GM12801 (cell line): ENCODE data around the gene PRR36.

ENCODE experiments used
- CTCF ChIP-seq: IDR thresholded peaks from one replicate; pipeline ENCODE4 v1.5.1; 2011; ENCODE audit warnings: control low read depth; ENCODE audit not compliant: insufficient read length; ENCODE audit errors: extremely low read depth

The PRR36 gene

DNA sequence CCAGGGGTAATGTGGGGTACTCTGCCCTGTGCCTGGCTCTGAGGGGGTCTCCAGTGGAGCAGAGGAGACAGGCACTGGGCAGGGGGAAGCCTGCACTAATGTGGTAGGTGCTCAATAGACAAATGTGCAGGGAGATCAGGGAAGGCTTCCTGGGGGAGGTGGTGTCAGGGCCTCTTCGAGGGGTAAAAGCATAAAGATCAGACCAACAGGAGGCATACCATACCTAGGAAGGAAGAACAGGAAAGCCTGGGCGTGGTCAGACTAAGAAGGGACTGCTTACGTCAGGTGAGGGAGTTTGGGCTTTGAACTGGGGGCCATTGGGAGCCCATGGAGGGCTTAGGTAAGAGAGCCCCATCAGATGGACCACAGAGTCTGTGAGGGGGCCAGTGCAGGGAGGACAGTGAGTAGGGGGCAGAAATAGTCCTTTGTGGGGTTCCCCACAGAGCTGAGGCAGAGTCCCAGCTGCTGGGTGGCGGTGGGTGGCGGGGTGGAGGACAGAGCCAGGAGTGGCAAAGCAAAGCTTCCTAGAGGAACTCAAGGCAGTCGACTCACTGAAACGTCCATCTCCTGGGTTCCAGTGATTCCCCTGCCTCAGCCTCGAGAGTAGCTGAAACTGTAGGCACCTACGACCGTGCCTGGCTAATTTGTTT, 8.8 kb downstream of the PRR36 start:
- TF ChIP-seq CTCF: no peak

- no peak for TF ChIP-seq CTCF
Measured at GRCh38 chr19:7864690-7865074, 9.5 kb downstream of the PRR36 start.

- no peak for TF ChIP-seq CTCF
Measured at GRCh38 chr19:7863971-7864689, 10.1 kb downstream of the PRR36 start.

DNA sequence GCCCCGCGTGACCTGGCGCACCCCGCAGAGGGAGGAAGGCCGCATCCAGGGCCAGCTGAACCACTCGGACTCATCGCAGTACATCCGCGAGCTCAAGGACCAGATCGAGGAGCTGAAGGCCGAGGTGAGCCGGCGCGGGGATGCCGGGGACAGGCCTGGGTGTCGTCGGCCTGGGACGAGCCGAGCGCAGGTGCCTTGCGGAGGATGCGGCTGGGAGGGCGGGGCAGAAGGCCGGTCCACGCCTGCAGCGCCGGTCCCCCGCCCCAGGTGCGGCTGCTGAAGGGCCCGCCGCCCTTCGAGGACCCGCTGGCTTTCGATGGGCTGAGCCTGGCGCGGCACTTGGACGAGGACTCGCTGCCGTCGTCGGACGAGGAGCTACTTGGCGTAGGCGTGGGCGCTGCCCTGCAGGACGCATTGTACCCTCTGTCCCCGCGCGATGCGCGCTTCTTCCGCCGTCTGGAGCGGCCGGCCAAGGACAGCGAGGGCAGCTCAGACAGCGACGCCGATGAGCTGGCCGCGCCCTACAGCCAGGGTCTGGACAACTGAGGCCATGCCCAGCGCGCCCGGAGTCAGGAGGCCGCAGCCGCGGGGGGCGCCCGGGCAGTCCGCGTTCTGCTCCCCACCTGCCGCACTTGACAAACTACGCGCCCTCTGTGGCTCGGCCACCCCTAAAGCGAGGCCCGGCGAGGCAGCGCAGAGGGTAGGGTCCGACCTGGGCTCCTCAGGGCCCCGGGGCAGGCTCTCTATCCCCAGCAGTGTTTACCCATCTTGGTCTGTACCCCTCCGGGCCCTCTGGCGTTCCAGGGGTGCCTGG, 10.8 kb downstream of the PRR36 start:
- TF ChIP-seq CTCF: no peak

DNA sequence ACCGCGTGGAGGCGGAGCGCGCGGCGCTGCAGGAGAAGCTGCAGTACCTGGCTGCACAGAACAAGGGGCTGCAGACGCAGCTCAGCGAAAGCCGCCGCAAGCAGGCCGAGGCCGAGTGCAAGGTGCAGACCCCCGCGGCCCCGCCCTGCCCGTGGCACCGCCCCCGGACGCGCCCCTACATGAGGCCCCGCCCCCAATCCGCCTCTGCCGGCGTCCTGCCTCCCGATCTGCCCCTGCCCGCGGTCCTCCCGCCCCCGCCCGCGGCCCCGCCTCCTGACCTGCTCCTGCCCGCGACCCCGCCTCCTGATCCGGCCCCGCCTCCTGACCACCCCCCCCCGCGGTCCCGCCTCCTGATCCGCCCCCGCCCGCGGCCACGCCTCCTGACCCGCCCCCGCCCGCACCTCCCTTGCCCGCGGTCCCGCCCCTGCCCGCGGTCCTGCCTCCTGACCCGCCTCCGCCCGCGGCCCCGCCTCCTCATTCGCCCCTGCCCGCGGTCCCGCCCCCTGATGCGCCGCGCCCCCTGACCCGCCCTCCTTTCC, 11.7 kb downstream of the PRR36 start:
- no peak for TF ChIP-seq CTCF

DNA sequence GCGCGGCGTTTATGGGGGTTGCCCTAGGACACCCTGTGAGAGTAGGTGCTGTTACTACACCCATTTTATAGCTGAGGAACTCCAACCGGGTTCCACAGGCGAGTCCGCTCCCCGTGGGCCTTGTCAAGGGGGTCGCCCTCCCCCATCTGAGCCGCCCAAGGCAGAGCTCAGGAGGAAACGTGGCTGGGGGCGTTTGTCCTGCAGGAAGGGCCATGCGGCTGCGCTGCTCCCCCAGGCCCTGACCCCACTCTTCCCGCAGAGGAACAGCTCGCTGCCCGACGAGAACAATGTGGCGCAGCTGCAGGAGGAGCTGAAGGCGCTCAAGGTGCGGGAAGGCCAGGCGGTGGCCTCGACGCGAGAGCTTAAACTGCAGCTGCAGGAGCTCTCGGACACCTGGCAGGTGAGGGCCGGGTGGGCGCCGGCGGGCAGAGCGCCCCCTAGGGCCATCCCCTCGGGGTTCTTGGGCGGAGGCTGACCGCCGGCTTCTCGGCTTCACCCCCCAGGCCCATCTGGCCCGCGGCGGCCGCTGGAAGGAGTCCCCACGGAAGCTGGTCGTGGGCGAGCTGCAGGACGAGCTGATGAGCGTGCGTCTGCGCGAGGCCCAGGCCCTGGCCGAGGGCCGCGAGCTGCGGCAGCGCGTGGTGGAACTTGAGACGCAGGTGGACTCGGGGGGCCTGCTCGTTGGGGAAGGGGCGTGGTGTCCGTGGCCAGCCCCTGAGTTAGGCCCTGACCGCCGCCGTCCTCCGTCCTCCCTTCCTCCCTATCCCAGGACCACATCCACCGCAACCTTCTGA, 12.4 kb downstream of the PRR36 start:
- TF ChIP-seq CTCF: no peak
